22Rv1 (cell line): ENCODE results near the gene TACR2.

ENCODE experiments used
- H3K27ac ChIP-seq: fragments of 450-650 bp; 2 replicates; pipeline ENCODE4 v1.5.1; 2017
- CTCF ChIP-seq: fragments of 450-650 bp; IDR thresholded peaks from 2 replicates; pipeline ENCODE4 v1.5.1; 2017; ENCODE audit warnings: mild to moderate bottlenecking
- ZFX ChIP-seq: fragments of 450-650 bp; IDR thresholded peaks from 2 replicates; pipeline ENCODE4 v1.6.1; 2017; ENCODE audit warnings: antibody characterized with exemption, borderline replicate concordance

Gene TACR2

GRCh38 chr10:69389827-69390490 lies 26.8 kb downstream of the TACR2 start:
- peak overlapping the region; percentile 36 for H3K27ac ChIP-seq
- TF ChIP-seq ZFX (no peak), CTCF (no peak)

GRCh38 chr10:69388488-69388887 lies 28.2 kb downstream of the TACR2 start:
- peak overlapping the region; percentile 92; the same call in 1 of the 2 replicates for H3K27ac ChIP-seq
- TF ChIP-seq CTCF, result no peak
- no peak for TF ChIP-seq ZFX

- H3K27ac ChIP-seq, result peak overlapping the region; percentile 92
- TF ChIP-seq CTCF (no peak), ZFX (no peak)
Observed at GRCh38 chr10:69387500-69387899, 29.2 kb downstream of the TACR2 start.

- TF ChIP-seq CTCF (no peak), ZFX (no peak)
- H3K27ac ChIP-seq, result peak overlapping the region; percentile 92
Observed at GRCh38 chr10:69385454-69386350, 31.0 kb downstream of the TACR2 start.

- peak overlapping the region; percentile 92 for H3K27ac ChIP-seq
- TF ChIP-seq CTCF, result no peak
- no peak for TF ChIP-seq ZFX
Observed at GRCh38 chr10:69384320-69384719, 32.4 kb downstream of the TACR2 start.

GRCh38 chr10:69383558-69383957 lies 33.2 kb downstream of the TACR2 start:
- TF ChIP-seq ZFX (no peak), CTCF (no peak)
- H3K27ac ChIP-seq, result peak overlapping the region; percentile 92
